A549 (cell line): ENCODE data around the gene ICA1L. TPM values are rescaled to one million over a fixed set of nuclear protein-coding genes. Genes with fewer than 3 reads are reported as not detected.

Source experiments
- ATAC-seq, 2 experiments: fragments of 200-7000 bp in 1 of 2; fragments of >200 bp in 1 of 2; cut with Nextera tagmentation in 1 of 2; cut with Tn5 transposase in 1 of 2; 3 replicates each; pipeline versions ENCODE4 v1.8.0 to v1.9.1; 2018 to 2020; ENCODE audit warnings: mild to moderate bottlenecking in 1 of 2, moderate library complexity in 1 of 2
- CTCF ChIA-PET: fragments of 300-600 bp; sonication (Branson Sonifier 250); formaldehyde crosslinking; extraction: SDS; loops from one replicate; lab custom pipeline; 2021; ENCODE audit warnings: antibody characterized with exemption, inconsistent platforms; lab: Yijun Ruan, JAX
- POLR2A ChIA-PET: fragments of 350-600 bp; formaldehyde crosslinking; extraction: SDS; loops from one replicate; lab custom pipeline; 2021; ENCODE audit warnings: antibody characterized with exemption, inconsistent platforms; lab: Yijun Ruan, JAX
- DNase-seq, 2 experiments: peaks; one replicate each; pipeline versions ENCODE4 v3.0.0 to v3.0.0-alpha.2; 2011 to 2016; ENCODE audit warnings: low read depth in 1 of 2, low spot score in 1 of 2
- FAIRE-seq: peaks from 2 replicates; lab custom pipeline; 2011; peaks lifted over from hg19 to GRCh38; lab: Jason Lieb, UNC
- H3K27ac ChIP-seq, 2 experiments: fragments of >200 bp; sonication (Bioruptor Twin); formaldehyde crosslinking; 3 replicates each; pipeline ENCODE4 v1.5.1; 2016 to 2017
- H3K4me1 ChIP-seq: fragments of >200 bp; sonication (Bioruptor Twin); formaldehyde crosslinking; 3 replicates; pipeline ENCODE4 v1.6.1; 2016
- H3K4me2 ChIP-seq: fragments of >200 bp; sonication (Bioruptor Twin); formaldehyde crosslinking; 3 replicates; pipeline ENCODE4 v1.6.1; 2016
- H3K4me3 ChIP-seq: fragments of >200 bp; sonication (Bioruptor Twin); formaldehyde crosslinking; 3 replicates; pipeline ENCODE4 v1.5.1; 2016
- H3K9me3 ChIP-seq: fragments of >200 bp; sonication (Bioruptor Twin); formaldehyde crosslinking; 3 replicates; pipeline ENCODE4 v1.6.1; 2016
- ATOH8 ChIP-seq: fragments of 250-450 bp; sonication (Bioruptor Pico); IDR thresholded peaks from 2 replicates; pipeline ENCODE4 v1.5.0; 2020; ENCODE audit warnings: low read depth, mild to moderate bottlenecking, moderate library complexity
- BCL3 ChIP-seq: fragments of >200 bp; sonication (Bioruptor Twin); formaldehyde crosslinking; IDR thresholded peaks from 3 replicates; pipeline ENCODE4 v1.6.1; 2016
- BHLHE40 ChIP-seq: IDR thresholded peaks from 2 replicates; pipeline ENCODE4 v1.6.1; 2012; ENCODE audit warnings: low read depth, low read length, inconsistent platforms
- CBX8 ChIP-seq: fragments of 200-600 bp; sonication (generic); IDR thresholded peaks from 2 replicates; pipeline ENCODE4 v1.6.1; 2016
- CTCF ChIP-seq: fragments of >200 bp; sonication (Bioruptor Twin); formaldehyde crosslinking; IDR thresholded peaks from 3 replicates; pipeline ENCODE4 v1.5.1; 2016
- EHF ChIP-seq: fragments of 250-450 bp; sonication (Bioruptor Pico); IDR thresholded peaks from 2 replicates; pipeline ENCODE4 v1.5.0; 2020; ENCODE audit warnings: mild to moderate bottlenecking
- GATA3 ChIP-seq: IDR thresholded peaks from 2 replicates; pipeline ENCODE4 v1.6.1; 2012; ENCODE audit warnings: borderline replicate concordance
- HDAC2 ChIP-seq: fragments of 200-600 bp; sonication (generic); IDR thresholded peaks from 2 replicates; pipeline ENCODE4 v1.6.1; 2016
- HES2 ChIP-seq: fragments of >200 bp; sonication (Bioruptor Twin); formaldehyde crosslinking; IDR thresholded peaks from 2 replicates; pipeline ENCODE4 v1.6.1; 2016
- JUN ChIP-seq, 2 experiments: fragments of >200 bp; sonication (Bioruptor Twin); formaldehyde crosslinking; IDR thresholded peaks; 2 replicates in 1 of 2; 3 replicates in 1 of 2; pipeline ENCODE4 v1.6.1; 2016 to 2017
- JUNB ChIP-seq: fragments of >200 bp; sonication (Bioruptor Twin); formaldehyde crosslinking; IDR thresholded peaks from 2 replicates; pipeline ENCODE4 v1.6.1; 2016
- KDM1A ChIP-seq: fragments of 200-600 bp; sonication (generic); IDR thresholded peaks from 2 replicates; pipeline ENCODE4 v1.6.1; 2016; ENCODE audit warnings: low read depth, mild to moderate bottlenecking
- KDM5A ChIP-seq: fragments of 200-600 bp; sonication (generic); IDR thresholded peaks from 2 replicates; pipeline ENCODE4 v1.6.1; 2016; ENCODE audit warnings: antibody characterized with exemption, mild to moderate bottlenecking
- MAFK ChIP-seq: fragments of 450-650 bp; IDR thresholded peaks from 2 replicates; pipeline ENCODE4 v1.6.1; 2014; ENCODE audit not compliant: partially characterized antibody
- MAZ ChIP-seq: fragments of 150-350 bp; IDR thresholded peaks from 2 replicates; pipeline ENCODE4 v1.6.1; 2014; ENCODE audit warnings: antibody characterized with exemption, low read depth, low read length, borderline replicate concordance
- MYC ChIP-seq: IDR thresholded peaks from 2 replicates; pipeline ENCODE4 v1.6.1; 2012; ENCODE audit warnings: mild to moderate bottlenecking, inconsistent platforms, low read length, improper control_type of control experiment, borderline replicate concordance
- NFE2L2 ChIP-seq: fragments of 150-350 bp; conservative IDR thresholded peaks from 2 replicates; pipeline ENCODE4 v1.6.1; 2014; ENCODE audit warnings: low read length
- NR3C1 ChIP-seq: fragments of >200 bp; sonication (Bioruptor Twin); formaldehyde crosslinking; IDR thresholded peaks from 3 replicates; pipeline ENCODE4 v1.6.1; 2017
- POLR2AphosphoS2 ChIP-seq: conservative IDR thresholded peaks from 2 replicates; pipeline ENCODE4 v1.6.1; 2012; ENCODE audit warnings: low read length, improper control_type of control experiment, inconsistent platforms
- RAD21 ChIP-seq, 2 experiments: fragments of >200 bp in 1 of 2; sonication (Bioruptor Twin) in 1 of 2; formaldehyde crosslinking in 1 of 2; IDR thresholded peaks in 1 of 2; conservative IDR thresholded peaks in 1 of 2; 2 replicates in 1 of 2; 3 replicates in 1 of 2; pipeline ENCODE4 v1.6.1; 2012 to 2018; ENCODE audit warnings: inconsistent platforms in 1 of 2
- RCOR1 ChIP-seq: fragments of 150-350 bp; IDR thresholded peaks from 2 replicates; pipeline ENCODE4 v1.6.1; 2014; ENCODE audit warnings: antibody characterized with exemption, low read length, low read depth
- REST ChIP-seq: fragments of 200-600 bp; sonication (generic); IDR thresholded peaks from 2 replicates; pipeline ENCODE4 v1.6.1; 2016; ENCODE audit warnings: antibody characterized with exemption, mild to moderate bottlenecking, moderate library complexity
- RNF2 ChIP-seq: fragments of 200-600 bp; sonication (generic); IDR thresholded peaks from 2 replicates; pipeline ENCODE4 v1.6.1; 2016; ENCODE audit warnings: low read depth, mild to moderate bottlenecking, antibody characterized with exemption, moderate library complexity, borderline replicate concordance
- TFCP2L1 ChIP-seq: fragments of 250-450 bp; sonication (Bioruptor Pico); IDR thresholded peaks from 2 replicates; pipeline ENCODE4 v1.5.0; 2021; ENCODE audit warnings: mild to moderate bottlenecking
- ZC3H11A ChIP-seq: fragments of 450-650 bp; IDR thresholded peaks from 2 replicates; pipeline ENCODE4 v1.6.1; 2014; ENCODE audit warnings: antibody characterized with exemption, mild to moderate bottlenecking
- ZFP36 ChIP-seq: fragments of 450-650 bp; IDR thresholded peaks from 2 replicates; pipeline ENCODE4 v1.6.1; 2014; ENCODE audit warnings: borderline replicate concordance; ENCODE audit not compliant: partially characterized antibody
- ZNF302 ChIP-seq: fragments of 250-450 bp; sonication (Bioruptor Pico); IDR thresholded peaks from 2 replicates; pipeline ENCODE4 v1.9.0; 2021; ENCODE audit warnings: inconsistent platforms, mild to moderate bottlenecking, moderate library complexity
- WGBS: methylation state at CpG from one replicate; pipeline ENCODE4 v1.1.6; 2017; ENCODE audit errors: missing lambda C conversion rate; 5-methylcytosine and 5-hydroxymethylcytosine counted together
- polyA plus RNA-seq, 4 experiments: library from polyadenylated mRNA; depleted of rRNA in 3 of 4; stranded (reverse); fragments of >200 nt; fragmentation: RNase III in 1 of 4; extraction: RNeasy Plus Mini Kit Qiagen cat#74134 plus additional on column Dnase treatment in 1 of 4; gene quantifications; 2 replicates in 3 of 4; 3 replicates in 1 of 4; pipeline ENCODE4 v1.2.3, GENCODE V29; 2011 to 2017

Gene ICA1L
- polyA plus RNA-seq, 2 of the 4 experiments (the other 2 are of a cell fraction) = 2.2 to 6.0 TPM

GRCh38 chr2:202758604-202759003 is 113.0 kb downstream of the ICA1L start:
- DNase-seq (no peak), ATAC-seq (no peak), FAIRE-seq (no peak)
- Histone ChIP-seq H3K4me1 (no peaks in the 10 kb centered on the region), H3K9me3 (no peaks in the 10 kb centered on the region), H3K4me2 (no peak overlapping the region), H3K27ac (no peak overlapping the region), H3K4me3 (no peak overlapping the region)
- ChIA-PET CTCF (no interaction called here), POLR2A (interaction anchor here (0.5 kb wide), 1 partner anchor 265 kb away, joined by 4 read pairs; no protein-coding TSS in a partner anchor)
- 96% methylated on average over 2 of the region's 2 CpGs for whole genome bisulfite sequencing
- TF ChIP-seq JUNB (no peak), CTCF (no peak), TFCP2L1 (no peak), POLR2AphosphoS2 (no peak), BHLHE40 (no peak), NR3C1 (no peak), MAZ (no peak), GATA3 (no peak), MYC (no peak), HES2 (no peak), CBX8 (no peak)

- DNase-seq (no peak), ATAC-seq (no peak), FAIRE-seq (no peak)
- TF ChIP-seq ZC3H11A (no peak), TFCP2L1 (no peak), ZNF302 (CRISPR knock-in tag) (no peak), CBX8 (no peak), ZFP36 (no peak), NFE2L2 (no peak), RNF2 (no peak), REST (no peak), EHF (CRISPR knock-in tag) (no peak), HDAC2 (no peak), KDM1A (no peak), KDM5A (no peak), ATOH8 (CRISPR knock-in tag) (no peak), MAFK (no peak), RCOR1 (no peak), RAD21 (conservative IDR thresholded peaks at IDR 0.05 in 1 of 2, IDR thresholded peaks at IDR 0.05 in 1 of 2) (no peak), BCL3 (no peak), JUN (IDR thresholded peaks at IDR 0.05) (no peak)
- H3K4me1 ChIP-seq = no peaks in the 10 kb centered on the region
- no peak overlapping the region for H3K4me2 ChIP-seq
- CTCF ChIA-PET = no interaction called here
- no peak overlapping the region for H3K4me3 ChIP-seq
- POLR2A ChIA-PET = interaction anchor here (0.5 kb wide), 1 partner anchor 266 kb away, joined by 4 read pairs; no protein-coding TSS in a partner anchor
- no peak overlapping the region for H3K27ac ChIP-seq
- H3K9me3 ChIP-seq = no peaks in the 10 kb centered on the region
- 92% methylated on average over 4 of the region's 4 CpGs for WGBS
These were observed 113.4 kb downstream of the ICA1L start for GRCh38 chr2:202758128-202758527.
